H1 (cell line): ENCODE measurements around the gene DDX1. TPM values are rescaled to one million over a fixed set of nuclear protein-coding genes. Genes with fewer than 3 reads are reported as not detected.

Experiments used
- PHF8 ChIP-seq: fragments of 200-600 bp; sonication (generic); conservative IDR thresholded peaks from 2 replicates; pipeline ENCODE4 v1.7.1; 2012; ENCODE audit warnings: low read depth, mild to moderate bottlenecking, inconsistent platforms, low read length, moderate library complexity
- polyA plus RNA-seq, 7 experiments: library from polyadenylated mRNA; depleted of rRNA in 3 of 7; stranded (reverse) in 5 of 7; unstranded in 2 of 7; fragments of >200 nt in 5 of 7; fragments of 200-250 nt in 2 of 7; gene quantifications; 1 replicate in 5 of 7; 2 replicates in 1 of 7; 4 replicates in 1 of 7; pipeline versions ENCODE4 v1.2.1 to v1.2.3, GENCODE V29; 2011 to 2013; ENCODE audit warnings: missing spikeins in 2 of 7, mixed read lengths in 2 of 7
- total RNA-seq: library from RNA; stranded (reverse); fragmentation: NEBNext Ultra II Directional; extraction: Animal tissue kit (Norgen Biotek cat#: 25700); gene quantifications from 2 replicates; pipeline ENCODE4 v1.2.1, GENCODE V29; 2021

Gene DDX1
- total and polyA plus RNA-seq, 2 of the 8 experiments (the other 6 are each of a cell fraction or from before 2014, with no cell fraction given), result 51.1 to 161 TPM

GRCh38 chr2:15645720-15646385, 54.2 kb downstream of the DDX1 start (continued):
- TF ChIP-seq PHF8, result no peak
